Progenitor cell of endocrine pancreas (in vitro differentiated cells): ENCODE results near the gene MAN1A1. TPM values are rescaled to one million over a fixed set of nuclear protein-coding genes. Genes with fewer than 3 reads are reported as not detected.

Experiments used
- DNase-seq: peaks from one replicate; pipeline ENCODE4 v3.0.0; 2021; ENCODE audit warnings: low spot score; ENCODE audit not compliant: unreplicated experiment
- H3K27ac Mint-ChIP-seq: 2 replicates; pipeline ENCODE4 v1.8.0; 2021; ENCODE audit warnings: mild to moderate bottlenecking, moderate library complexity, mixed read lengths
- H3K27me3 Mint-ChIP-seq: 2 replicates; pipeline ENCODE4 v1.8.0; 2021; ENCODE audit warnings: mixed read lengths
- H3K36me3 Mint-ChIP-seq: 2 replicates; pipeline ENCODE4 v1.8.0; 2022; ENCODE audit warnings: mixed read lengths; ENCODE audit not compliant: insufficient read depth
- H3K4me1 Mint-ChIP-seq: 2 replicates; pipeline ENCODE4 v1.8.0; 2021; ENCODE audit warnings: low read depth, mixed read lengths
- H3K4me3 Mint-ChIP-seq: 2 replicates; pipeline ENCODE4 v1.8.0; 2021; ENCODE audit warnings: low read depth, mild to moderate bottlenecking, moderate library complexity, mixed read lengths
- H3K9me3 Mint-ChIP-seq: 2 replicates; pipeline ENCODE4 v1.8.0; 2021; ENCODE audit warnings: low read depth, mixed read lengths
- CTCF ChIP-seq: fragments of 200-600 bp; sonication (generic); IDR thresholded peaks from one replicate; pipeline ENCODE4 v1.5.0; 2021; ENCODE audit warnings: antibody characterized with exemption, mild to moderate bottlenecking; ENCODE audit not compliant: unreplicated experiment
- total RNA-seq: library from RNA; stranded (reverse); gene quantifications from 2 replicates; pipeline ENCODE4 v1.2.1, GENCODE V29; 2021

The MAN1A1 gene
- total RNA-seq, 1 donor from 2014 or later = 27.6 TPM

- no peak for DNase-seq
- H3K36me3 Mint-ChIP-seq = peaks cover 8% of the 10 kb centered on the region
- no peak for TF ChIP-seq CTCF
- no peaks in the 10 kb centered on the region for H3K4me1 Mint-ChIP-seq
- H3K27ac Mint-ChIP-seq = no peak overlapping the region
- H3K27me3 Mint-ChIP-seq = no peaks in the 10 kb centered on the region
- H3K4me3 Mint-ChIP-seq = no peak overlapping the region
- H3K9me3 Mint-ChIP-seq = no peaks in the 10 kb centered on the region
Observed at GRCh38 chr6:119186490-119186889, 163.1 kb downstream of the MAN1A1 start.

GRCh38 chr6:119184008-119184648, 165.4 kb downstream of the MAN1A1 start:
- peaks cover 7% of the 10 kb centered on the region for H3K36me3 Mint-ChIP-seq

GRCh38 chr6:119183457-119183856, 166.1 kb downstream of the MAN1A1 start:
- DNase-seq = no peak
- Mint-ChIP-seq H3K4me3 (no peak overlapping the region), H3K27ac (no peak overlapping the region), H3K4me1 (no peaks in the 10 kb centered on the region), H3K9me3 (no peaks in the 10 kb centered on the region), H3K27me3 (no peaks in the 10 kb centered on the region), H3K36me3 (peaks cover 7% of the 10 kb centered on the region)
- no peak for TF ChIP-seq CTCF

More at GRCh38 chr6:119184008-119184648, 165.4 kb downstream of the MAN1A1 start:
- no peaks in the 10 kb centered on the region for H3K4me1 Mint-ChIP-seq
- H3K4me3 Mint-ChIP-seq = no peak overlapping the region
- DNase-seq = no peak
- H3K27ac Mint-ChIP-seq = no peak overlapping the region
- no peaks in the 10 kb centered on the region for H3K9me3 Mint-ChIP-seq
- no peak for TF ChIP-seq CTCF
- H3K27me3 Mint-ChIP-seq = no peaks in the 10 kb centered on the region

- no peak for TF ChIP-seq CTCF
- no peak overlapping the region for H3K27ac Mint-ChIP-seq
- peaks cover 7% of the 10 kb centered on the region for H3K36me3 Mint-ChIP-seq
- no peak for DNase-seq
- no peak overlapping the region for H3K4me3 Mint-ChIP-seq
- H3K27me3 Mint-ChIP-seq = no peaks in the 10 kb centered on the region
- H3K9me3 Mint-ChIP-seq = no peaks in the 10 kb centered on the region
- H3K4me1 Mint-ChIP-seq = no peaks in the 10 kb centered on the region
Observed at GRCh38 chr6:119182875-119183274, 166.7 kb downstream of the MAN1A1 start.

- Mint-ChIP-seq H3K27me3 (no peaks in the 10 kb centered on the region), H3K4me1 (no peaks in the 10 kb centered on the region), H3K36me3 (peaks cover 7% of the 10 kb centered on the region), H3K9me3 (no peaks in the 10 kb centered on the region), H3K27ac (no peak overlapping the region), H3K4me3 (no peak overlapping the region)
- DNase-seq = no peak
- no peak for TF ChIP-seq CTCF
Observed at GRCh38 chr6:119182216-119182803, 167.3 kb downstream of the MAN1A1 start.
